Stimulated activated CD8-positive, alpha-beta memory T cell treated with anti-CD3 and anti-CD28 coated beads, Interleukin-7, amount 100 ng/mL, for 4 hours (primary cell): ENCODE measurements around the gene CBX4.
A peak's percentile ranks its signal among the peaks of the same experiment; 100 is the strongest.
"Not testable (repeated sequence)": the region's sequence is repeated elsewhere in the genome, so short reads cannot be mapped to it uniquely, and the experiment has no call there.

Experiments used
- DNase-seq, 2 donors: peaks; one replicate each; pipeline ENCODE4 v3.0.0-alpha.2; 2020; ENCODE audit warnings: low read depth in 2 of 2

CBX4 gene

DNA sequence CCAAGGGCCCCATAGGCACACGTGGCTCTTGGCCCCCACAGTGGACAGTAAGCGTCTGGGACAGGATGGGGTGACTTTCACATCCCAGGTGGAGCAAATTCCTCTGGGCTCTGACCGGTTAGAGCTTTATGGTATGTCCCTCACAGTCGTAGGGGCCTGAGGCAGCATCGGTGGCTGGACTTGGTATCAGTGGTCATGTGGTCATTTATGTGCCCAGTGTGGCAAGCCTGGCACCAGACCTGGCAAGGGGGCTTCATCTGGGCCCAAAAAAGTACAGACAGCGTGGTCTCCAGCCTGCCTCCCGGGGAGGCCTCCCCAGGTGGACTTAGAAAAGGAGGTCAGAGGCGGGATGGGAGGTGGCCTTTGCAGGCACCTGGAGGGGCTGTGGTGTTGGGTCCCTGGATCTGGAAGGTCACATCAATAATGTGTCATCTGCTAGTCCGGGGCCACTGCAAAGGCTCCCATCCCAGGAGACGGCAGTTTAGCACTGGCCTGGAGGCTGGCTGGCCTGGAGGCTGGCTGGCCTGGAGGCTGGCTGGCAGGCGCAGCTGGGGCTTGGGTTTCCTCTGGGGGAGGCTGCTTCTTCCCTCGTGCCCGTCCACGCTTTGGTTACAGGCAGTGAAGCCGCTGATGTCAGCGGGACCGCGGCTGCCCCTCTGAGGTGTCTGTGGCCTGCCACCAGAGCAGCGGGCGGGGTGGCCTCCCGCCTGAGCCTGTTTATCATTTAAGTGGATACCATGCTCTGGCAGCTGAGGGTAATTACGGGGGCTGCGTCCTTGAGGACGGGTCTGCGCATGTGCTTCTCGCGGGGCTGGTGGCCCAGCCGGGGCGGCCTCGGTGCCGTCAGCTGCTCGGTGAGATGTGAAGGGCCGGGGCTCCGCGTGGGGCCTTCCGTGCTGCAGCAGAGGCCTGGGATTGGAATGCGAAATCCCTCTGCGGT is 20.7 kb upstream of the CBX4 start:
- DNase-seq: no peak

DNA sequence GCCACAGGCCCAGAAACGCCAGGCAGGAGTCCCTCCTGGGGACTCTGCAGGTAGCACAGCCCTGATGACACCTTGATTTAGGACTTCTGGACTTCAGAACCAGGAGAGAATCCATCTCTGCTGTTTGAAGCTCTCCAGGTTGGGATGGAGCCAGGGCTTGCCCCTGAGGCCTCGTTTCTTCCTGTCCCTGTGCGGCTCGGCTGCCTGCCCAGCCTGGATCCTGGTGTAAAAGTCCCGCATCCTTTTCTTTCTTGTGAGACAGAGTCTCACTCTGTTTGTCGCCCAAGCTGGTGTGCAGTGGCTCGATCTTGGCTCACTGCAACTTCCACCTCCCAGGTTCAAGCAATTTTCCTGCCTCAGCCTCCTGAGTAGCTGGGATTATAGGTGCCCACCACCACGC is 17.9 kb upstream of the CBX4 start:
- DNase-seq: no peak

DNA sequence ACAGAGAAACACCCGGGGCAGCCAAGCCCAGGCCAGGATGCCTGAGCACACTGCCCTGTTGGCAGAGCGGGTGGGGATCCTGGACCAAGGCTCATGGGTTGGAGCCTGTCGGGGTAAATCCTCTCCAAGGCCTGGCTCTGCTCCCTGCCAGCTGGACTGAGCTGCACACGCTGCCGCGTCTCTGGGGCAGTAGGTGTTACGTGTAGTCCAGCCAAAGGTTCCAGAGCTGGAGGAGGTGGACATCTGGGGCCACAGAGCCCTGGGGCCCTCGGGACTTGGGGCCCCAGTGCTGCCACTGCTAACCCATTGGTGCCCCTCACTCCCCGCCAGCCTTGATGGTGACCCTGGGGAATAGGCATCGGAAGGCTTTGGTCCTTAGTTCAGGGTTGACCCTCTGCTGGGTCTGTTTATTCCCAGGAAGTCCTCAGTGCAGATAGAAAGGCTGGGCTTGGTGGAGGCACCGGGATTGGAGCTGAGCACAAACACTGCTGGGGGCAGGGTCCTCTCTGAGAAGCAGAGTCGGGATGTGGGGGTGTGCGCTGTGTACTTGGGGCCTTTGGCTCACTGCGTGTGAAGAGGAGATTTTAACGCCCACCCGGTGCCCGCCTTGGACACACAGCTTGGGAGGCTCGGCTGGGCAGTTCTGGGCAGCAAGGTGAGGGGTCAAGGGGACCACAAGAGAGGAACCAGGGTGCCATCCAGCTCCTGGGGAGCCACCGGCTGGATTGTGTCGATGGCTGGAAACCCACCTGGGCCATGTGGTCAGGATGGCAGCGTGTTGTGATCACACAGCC is 16.3 kb upstream of the CBX4 start:
- DNase-seq: no peak

DNA sequence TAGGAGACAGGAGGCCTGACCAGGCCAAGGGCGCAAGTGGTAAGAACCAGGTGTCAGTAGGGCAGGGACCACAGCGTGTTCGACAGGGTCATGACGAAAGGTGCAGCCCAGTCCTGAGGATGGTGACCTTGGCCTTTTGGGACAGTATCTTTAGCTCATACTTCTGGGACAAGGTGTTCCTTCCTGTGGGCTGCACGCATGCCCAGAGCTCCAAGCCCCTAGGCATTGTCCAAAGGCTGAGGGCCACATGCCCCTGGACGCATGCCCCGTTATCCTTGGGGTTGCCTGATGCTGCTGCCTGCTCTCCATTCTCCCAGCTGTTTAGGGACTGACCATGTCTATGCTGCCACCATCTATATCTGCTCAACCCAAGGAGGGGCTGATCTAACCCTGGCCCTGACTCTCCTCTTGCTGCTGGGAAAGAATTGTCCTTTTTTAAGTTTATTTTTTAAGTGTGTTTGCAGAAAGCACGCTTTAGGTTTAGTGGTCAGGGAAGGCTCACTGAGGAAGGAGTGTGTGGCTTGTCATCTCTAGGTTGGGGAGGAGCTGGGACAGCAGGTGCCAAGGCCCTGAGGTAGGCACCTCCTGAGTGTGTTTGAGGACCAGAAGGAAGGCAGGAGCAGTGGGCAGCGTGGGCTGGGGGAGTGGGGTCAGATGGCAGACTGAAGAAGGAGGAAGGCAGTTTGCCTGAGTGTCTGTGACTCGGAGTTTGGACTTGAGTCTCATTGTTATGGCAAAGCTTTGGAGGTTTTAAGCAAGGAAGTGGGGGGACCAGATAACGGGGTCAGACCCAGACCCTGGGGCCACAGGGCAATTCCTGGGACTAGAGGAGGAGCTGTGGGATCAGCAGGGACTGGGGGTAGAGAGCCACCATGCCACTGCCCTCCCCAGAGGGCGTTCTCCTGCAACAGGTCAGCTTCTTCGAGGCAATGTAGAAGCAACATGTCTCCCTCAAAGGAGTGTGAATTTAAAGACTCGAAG is 15.1 kb upstream of the CBX4 start:
- DNase-seq: no peak

DNA sequence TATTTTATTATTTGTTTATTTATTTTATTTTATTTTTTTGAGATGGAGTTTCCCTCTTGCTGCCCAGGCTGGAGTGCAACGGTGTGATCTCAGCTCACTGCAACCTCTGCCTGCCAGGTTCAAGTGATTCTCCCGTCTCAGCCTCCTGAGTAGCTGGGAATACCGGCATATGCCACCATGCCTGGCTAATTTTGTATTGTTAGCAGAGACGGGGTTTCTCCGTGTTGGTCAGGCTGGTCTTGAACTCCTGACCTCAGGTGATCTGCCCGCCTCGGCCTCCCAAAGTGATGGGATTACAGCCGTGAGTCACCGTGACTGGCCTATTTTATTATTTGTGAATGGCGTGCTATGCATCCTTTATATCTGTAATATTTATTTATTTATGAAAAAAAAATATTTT is 13.9 kb upstream of the CBX4 start:
- not testable (repeated sequence) for DNase-seq

DNA sequence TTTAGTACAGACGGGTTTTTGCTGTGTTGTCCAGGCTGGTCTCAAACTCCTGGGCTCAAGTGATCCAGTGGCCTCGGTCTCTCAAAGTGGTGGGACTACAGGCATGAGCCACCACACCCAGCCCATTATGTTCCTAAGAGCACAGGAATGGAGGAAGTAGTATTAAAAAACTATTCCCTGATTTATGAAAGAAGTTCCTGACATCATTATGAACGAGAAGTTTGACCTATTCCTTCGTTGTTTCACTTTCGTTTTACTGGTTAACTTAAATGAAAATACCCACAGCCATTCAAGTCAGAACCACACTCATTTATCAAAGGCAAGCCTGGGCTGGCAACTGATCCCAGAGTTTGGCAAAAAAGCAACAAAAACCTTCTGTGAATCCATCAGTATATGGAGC is 13.5 kb upstream of the CBX4 start:
- no peak for DNase-seq

DNA sequence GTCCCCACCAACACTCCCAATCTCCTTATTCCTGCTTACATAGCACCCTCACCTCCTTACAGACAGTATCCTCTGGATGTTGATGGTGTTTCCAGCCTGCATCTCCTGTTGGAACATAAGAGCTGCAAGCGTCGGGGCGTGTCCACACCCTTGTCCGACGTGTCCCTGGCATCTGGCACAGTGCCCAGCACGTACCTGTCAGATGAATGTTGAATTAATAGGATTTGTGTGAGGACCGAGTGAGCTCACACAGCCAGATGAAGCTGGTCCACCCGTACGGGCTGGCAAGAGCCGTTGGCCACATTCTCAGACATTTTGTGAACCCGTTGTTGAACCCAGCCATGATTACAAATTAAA is 12.2 kb upstream of the CBX4 start:
- no peak for DNase-seq

DNA sequence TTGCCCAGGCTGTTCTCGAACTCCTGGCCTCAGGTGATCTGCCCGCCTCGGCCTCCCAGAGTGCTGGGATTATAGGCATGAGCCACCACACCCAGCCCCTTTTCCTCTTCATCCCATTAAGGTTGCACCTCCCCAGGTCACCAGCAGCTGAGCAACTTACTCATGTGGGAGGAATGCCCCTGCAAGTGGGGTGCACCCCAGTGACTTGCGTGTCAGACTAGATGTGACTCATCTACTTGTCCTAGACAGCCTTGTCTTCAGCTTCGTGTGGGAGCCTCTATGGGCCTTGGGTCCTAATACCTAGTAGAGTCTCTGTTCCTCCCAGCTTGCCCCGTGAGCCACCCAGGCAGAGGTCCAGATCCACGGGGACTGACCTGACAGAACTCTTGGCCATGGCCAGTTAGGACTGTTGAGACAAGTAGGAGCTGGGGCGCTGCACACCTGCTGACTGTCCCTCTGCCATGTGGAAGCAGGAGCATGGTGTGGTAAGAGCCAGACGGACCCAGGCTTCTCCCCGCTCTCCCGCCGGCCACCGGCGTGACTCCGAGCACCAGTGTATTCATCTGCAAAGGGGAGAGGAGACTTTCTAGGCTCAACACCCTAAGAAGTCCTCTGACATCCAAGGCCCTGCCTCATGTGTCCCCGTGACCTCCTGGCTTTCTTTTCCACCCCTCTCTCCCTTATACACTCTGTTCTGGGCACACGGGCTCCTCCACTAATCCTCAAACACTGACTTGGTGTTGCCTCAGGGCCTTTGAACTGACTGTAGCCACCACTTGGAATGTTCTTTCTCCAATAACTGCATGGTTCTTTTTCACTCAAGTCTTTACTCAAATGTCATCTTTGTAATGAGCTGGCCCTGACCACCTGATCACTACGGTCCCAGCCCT is 11.6 kb upstream of the CBX4 start:
- DNase-seq: no peak

DNA sequence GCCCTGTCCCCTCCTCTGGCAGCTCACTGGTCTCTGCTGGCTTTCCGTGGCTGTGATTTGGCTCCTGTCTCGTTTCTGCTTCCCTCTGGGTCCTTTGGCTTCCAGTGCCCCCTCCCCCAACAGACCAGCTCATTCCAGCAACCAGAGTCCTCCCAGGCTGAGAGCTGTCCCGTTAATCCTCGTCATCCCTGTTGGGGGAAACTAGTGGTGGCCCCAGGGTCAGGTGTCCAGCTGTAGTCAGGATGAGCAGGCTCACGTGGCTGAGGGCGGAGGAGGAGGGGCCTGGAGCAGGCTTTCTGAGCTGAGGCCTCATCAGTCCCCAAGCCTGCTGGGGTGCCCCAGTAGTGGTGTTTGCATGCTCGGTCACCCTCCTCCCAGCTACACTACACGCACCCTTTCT is 10.7 kb upstream of the CBX4 start:
- no peak for DNase-seq

DNA sequence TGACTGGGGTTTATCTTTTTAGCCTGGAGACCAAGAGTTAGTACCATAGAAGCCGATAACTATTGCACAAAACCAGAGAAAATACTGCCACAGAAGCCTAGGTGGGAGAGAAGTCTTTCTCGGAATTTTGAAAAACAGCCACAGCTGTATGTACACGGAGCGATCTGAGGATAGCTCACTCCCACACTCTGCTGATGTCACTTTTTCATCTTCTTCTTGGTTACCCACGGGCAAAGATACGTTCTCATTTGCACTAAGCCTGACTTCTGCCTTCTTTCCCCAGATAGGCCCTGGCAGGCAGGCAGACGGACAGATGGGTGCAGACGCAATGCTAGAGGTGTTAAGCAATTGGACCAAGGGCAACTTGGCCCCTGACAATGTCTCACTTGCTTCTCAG is 9.1 kb upstream of the CBX4 start:
- no peak for DNase-seq

DNA sequence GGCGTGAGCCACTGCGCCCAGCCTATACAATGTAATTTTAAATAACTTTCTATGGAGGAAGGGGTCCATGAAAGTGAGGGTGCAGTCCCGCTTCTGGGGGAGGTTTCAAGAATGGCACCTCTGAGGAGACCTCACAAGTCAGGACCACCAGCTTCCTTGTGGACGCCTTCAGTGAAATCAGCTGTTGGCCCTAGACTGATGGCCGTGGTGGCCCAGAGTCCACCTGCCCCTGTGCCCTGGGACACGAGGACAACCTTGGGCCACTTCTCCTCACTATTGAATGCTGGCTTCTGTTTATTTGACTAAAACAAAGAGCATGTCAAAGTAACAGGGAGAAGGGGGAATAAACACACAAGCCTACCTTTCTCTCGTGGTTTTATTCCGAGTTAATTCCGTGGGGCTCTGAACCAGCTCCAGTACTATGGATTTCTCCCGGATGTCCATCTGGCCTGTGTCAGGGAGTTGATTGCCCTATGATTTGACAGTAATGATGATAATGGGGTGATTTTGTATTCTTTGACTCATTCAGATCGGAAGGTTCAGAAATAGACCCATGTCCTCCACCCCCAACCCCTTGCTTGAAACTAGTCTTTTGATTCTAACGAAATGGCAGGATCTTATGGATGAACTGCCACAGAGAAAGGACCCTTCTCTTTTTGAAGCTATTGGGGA is 8.6 kb upstream of the CBX4 start:
- no peak for DNase-seq

DNA sequence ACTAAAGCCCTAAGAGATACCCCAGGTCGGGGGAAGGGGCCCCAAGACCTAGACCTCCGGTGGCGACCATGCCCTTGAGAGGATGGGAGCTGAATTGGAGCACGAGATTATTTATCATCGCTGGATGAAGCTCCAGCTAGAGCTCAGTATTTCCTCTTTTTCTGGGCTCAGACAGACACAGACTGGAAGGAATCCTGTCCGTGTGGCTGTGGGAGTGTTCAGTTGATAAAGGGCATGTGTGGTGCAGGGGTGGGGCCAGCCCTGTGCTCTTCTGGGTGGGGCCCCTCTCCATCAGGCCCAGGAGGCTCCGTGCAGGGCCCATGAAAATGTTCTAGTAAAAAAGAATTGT is 6.3 kb upstream of the CBX4 start:
- DNase-seq: no peak

DNA sequence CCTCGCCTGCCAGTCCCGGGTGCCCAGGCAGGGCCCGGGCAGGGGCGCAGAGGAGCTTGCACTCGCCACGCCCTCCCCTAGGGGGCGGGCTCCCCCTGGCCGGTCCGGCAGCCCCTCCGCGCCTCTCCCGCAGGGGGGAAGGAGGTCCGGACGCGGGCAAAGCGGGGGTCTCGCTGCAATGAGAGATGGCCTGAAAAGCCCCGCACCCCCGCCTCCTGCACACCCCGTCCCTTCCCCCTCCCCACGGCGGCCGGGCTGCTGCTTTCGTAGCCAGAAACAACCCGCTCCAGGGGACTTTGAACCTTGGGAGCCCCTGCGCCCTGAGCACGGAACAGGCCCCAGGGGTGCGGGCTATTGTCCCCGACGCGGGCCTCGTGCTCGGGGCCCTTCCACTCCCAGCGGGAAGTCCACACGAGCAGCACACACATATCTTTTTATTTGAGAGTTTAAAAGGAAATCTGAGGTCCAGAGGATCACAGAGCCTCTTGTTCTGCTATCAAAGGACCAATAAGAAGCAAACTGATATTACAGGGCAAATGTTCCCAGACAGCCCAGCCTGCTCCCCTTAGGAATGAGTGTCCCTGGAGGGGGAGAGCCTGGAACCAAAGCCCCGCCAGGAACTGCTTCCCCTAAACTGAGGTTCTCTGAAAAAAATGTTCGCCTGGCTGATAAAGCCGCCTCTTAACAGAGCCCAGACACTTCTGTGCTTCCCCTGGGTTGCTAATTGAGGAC is 5.8 kb upstream of the CBX4 start:
- peak in 1 of 2 donors; percentile 34 for DNase-seq

DNA sequence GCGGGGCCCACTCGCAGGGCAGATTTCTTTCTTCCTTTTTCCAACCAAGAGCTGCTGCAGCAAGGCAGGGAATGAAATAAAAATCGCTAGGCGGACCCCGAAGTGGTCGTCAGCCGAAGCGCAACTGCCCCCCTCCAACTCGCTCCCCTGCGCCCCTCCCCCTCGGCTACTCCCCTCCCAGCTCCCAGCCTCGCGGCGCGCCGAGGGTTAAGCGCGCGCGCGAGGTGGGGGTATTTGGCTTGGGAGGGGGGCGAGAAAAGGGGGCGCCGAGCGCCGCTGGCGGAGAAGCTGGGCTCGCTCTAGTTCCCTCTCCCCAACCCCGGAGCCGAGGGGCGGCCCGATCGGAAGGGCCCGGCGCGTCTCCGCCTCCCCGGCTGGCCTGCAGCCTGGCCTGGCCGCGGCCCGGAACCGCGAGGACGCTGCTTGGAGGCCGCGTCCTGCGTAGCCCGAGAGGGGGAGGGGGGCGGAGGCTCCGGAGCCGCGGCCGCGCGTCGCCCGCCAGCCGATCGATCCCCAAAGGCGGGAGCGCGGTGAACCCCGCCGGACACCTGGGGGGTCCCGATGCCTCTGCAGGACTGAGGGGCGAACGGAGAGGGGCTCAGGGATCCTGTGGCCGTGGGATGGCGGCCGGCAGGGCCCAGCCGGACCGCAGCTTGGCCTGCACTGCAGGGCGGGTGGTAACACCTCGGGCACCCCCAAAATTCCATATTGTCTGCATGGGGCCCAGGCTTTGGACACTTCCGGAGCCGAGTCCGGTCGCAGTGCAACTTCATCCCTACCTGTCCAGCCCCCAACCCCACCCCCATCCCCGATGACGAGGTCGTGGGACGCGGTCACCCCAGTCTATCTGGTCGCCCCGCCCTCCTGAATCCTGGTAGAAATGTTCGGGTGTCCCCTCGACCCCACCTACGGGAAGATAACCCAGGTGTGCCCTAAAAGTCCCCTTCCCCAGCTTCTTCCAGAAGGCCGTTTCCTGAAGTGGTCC is 4.9 kb upstream of the CBX4 start:
- DNase-seq: no peak

DNA sequence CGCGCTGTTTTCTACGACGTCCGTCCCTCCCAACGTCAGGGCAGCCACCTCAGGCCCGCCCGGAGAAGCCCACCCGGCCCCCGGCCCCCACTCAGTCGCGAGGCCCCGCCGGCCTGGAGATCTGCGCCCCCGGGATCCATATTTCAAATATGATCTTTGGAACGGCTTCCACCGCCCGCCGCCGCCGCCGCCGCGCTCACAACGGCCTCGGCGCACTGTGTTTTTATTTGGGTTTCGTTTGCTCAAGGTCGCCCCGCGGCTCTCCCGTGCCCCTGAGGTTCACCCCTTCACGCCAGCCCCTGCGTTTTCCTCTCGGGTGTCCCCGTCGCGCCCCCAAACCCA is 4.2 kb upstream of the CBX4 start:
- DNase-seq: no peak

DNA sequence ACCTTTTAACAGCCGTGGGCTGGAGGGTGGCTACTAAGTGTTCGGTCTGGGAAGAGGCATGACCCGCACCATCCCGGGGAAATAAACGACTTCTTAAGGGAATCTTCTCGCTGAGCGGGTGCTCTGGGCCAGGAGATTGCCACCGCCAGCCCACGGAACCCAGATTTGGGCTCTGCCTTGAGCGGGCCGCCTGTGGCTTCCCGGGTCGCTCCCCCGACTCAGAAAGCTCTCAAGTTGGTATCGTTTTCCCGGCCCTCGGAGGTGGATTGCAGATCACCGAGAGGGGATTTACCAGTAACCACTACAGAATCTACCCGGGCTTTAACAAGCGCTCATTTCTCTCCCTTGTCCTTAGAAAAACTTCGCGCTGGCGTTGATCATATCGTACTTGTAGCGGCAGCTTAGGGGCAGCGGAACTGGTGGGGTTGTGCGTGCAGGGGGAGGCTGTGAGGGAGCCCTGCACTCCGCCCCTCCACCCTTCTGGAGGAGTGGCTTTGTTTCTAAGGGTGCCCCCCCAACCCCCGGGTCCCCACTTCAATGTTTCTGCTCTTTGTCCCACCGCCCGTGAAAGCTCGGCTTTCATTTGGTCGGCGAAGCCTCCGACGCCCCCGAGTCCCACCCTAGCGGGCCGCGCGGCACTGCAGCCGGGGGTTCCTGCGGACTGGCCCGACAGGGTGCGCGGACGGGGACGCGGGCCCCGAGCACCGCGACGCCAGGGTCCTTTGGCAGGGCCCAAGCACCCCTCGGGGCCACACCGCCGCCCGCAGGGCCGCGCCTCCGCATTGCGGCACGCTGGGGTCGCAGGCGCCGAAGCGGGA is 3.6 kb upstream of the CBX4 start:
- DNase-seq: no peak

DNA sequence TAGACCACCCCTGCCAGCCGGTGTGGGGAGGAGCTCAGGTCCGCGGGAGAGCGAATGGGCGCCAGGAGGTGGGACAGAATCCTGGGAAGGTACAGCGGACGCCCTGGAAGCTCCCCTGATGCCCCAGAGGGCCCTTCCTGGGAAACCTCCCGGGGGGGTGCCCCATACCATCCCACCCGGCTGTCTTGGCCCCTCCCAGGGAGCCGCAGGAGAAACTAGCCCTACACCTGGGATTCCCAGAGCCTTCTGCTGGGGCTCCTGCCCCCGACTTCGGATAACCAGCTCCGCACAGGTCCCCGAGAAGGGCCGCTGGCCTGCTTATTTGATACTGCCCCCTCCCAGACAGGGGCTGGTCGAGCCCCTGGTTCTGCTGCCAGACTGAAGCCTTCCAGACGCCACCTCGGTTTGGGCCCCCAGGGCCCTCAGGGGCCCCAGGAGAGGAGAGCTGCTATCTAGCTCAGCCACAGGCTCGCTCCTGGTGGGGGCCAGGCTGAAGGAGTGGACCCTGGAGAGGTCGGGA is 3.0 kb upstream of the CBX4 start:
- DNase-seq: no peak
